ENCODE measurements around the gene SH3RF3.

The SH3RF3 gene

DNA sequence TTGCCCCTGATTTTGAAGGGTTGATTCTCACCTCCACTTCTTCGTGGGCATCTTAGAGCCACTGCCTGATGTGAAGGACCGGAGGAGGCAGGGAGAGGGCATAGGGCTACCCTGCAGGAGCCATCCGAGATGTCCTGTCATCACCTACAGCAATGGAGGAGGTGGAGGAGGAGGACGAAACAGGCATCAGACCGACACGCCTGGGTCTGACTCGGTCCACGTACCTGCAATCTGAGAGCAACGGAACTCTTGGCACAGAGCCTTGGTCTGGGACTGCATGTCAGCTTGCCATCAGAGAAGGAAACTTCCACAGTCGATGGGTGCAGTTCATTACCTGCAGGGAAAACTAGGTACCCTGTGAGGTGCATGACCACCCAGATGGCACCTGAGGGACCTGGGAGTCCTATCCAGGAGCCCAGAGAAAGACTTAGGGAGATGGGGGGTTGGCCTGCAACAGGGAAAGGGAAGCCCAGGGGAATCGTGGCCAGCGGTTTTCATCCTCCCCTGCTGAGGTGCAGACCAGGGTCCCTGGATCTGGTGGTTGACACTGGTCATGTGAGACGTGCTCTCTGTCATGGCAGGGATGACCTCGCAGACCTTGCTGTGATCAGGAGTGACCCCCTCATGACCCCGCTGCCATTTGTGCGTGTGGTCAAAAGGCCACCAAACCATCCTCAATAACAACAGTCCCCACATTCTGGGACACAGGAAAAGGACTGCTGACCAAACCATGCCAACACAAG is 293.9 kb downstream of the SH3RF3 start:
- DNase-seq = no peak

DNA sequence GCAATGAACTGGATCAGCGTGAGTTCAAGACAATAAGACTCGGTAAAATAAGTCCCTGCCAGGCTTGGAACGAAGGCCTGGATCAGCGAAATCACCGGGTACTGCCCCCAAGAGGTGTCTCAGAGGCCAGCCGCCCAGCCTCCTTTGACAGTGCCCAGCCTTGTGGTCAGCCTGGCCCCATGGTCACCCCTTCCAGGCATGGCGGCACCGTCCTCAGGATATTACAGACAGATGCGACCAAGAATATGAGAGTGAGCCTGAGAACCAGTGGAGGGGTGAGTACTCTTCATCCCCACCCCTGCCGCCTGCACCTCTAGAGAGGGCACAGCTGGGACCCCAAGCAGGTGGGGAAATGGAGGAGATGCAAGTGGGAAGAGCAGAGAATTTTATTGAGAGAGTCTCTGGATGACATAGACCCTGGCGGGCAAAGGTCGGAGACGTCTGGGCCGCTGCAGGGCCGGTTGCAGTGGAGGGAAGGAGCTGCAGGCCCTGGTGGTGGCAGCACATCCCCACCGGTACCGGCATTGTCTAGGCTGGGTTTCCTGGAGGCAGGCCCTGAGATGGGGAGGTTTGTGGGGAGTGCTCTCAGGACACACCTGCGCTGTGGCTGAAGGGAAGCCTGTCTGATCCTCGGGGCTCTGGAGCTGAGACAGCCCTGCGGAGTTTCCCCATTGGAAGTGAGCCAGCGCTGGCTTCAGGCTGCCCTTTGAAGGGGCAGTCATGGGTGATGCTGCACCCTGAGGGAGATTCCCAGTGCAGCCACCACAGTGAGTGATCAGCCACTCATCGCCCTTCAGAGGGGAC is 294.8 kb downstream of the SH3RF3 start:
- no peak for DNase-seq

DNA sequence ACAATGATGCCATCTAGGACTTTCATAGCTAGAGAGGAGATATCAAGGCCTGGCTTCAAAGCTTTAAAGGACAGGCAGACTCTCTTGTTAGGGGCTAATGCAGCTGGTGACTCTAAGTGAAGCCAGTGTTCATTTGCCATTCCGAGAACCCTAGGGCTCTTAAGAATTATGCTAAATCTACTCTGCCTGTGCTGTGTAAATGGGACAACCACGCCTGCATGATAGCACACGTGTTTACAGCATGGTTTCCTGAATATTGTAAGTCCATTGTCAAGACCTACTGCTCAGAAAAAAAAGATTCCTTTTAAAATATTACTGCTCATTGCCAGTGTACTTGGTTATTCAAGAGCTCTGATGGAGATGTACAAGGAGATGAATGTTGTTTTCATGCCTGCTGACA is 296.4 kb downstream of the SH3RF3 start:
- no peak for DNase-seq

DNA sequence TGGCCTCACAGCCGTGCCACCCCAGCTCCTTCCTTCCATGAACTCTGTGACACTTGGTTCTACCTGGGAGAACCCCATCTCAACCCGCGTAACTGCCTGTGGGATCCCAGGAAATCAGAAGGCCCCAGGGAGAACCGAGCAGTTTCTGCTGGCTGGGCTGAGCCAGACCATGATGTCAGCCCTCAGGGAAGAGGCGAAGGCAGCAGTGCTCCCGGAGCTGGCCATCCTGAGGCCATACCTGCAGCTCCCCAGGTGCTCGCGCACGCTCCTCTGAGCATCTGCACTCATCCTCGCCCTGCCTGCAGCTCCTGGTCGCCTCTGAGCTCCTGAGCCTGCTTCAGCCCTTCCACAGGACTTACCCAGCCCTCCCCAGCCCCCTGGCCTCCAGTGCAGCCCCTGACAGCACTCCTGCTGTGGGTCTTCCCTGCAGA is 298.7 kb downstream of the SH3RF3 start:
- no peak for DNase-seq

DNA sequence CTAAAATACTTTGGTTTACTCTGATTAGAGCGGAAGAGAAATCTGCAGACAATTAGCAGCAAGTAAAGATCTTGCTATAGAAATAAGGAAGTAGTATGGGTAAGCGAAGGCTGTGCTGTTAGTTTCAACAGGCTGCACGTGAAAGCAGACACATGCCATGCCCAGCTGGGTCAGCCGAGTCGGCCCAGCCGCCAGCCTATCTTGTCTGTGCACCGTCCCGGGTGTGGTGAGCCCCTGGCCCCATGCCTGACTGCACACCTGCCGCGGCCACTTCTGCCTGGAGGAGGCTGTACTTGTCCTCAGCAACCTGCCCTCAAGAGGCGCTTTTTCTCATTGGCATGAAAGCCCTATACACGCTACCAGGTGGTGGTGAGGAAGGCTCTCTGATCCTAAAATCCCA is 299.3 kb downstream of the SH3RF3 start:
- DNase-seq = no peak

DNA sequence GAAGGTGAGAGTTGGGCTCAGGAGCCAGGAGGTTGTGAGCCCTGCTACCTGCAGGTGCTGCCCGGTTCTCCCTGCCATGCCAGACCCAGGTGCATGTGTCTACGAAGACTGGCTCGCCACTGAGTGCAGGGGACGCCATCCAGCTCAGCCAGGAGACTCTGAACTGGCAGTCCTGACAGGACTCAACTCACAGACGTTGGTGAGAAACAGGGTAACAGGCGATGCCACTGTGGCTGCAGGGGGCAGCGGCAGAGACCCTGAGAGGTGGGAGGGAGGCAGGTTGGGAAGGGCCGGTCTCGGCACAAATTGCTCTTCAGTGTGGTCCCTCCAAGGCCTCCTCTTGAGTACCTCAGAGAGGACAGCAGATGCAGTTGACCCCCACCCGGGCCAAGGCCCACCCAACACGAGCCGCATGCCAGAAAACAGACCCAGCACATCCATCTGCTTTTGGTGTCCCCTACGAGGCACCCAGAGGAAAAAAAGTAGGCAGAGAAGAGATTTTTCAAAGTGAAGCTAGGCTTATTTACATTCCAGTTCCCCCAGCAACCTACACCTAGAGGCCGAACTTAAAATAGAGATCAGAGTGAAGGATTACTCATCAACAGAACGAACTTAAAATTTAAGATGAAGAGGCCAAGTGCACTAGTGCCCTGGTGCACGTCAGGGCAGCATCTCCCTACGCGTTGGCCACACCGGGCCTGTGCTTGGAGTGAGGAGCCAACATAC is 300.0 kb downstream of the SH3RF3 start:
- no peak for DNase-seq

DNA sequence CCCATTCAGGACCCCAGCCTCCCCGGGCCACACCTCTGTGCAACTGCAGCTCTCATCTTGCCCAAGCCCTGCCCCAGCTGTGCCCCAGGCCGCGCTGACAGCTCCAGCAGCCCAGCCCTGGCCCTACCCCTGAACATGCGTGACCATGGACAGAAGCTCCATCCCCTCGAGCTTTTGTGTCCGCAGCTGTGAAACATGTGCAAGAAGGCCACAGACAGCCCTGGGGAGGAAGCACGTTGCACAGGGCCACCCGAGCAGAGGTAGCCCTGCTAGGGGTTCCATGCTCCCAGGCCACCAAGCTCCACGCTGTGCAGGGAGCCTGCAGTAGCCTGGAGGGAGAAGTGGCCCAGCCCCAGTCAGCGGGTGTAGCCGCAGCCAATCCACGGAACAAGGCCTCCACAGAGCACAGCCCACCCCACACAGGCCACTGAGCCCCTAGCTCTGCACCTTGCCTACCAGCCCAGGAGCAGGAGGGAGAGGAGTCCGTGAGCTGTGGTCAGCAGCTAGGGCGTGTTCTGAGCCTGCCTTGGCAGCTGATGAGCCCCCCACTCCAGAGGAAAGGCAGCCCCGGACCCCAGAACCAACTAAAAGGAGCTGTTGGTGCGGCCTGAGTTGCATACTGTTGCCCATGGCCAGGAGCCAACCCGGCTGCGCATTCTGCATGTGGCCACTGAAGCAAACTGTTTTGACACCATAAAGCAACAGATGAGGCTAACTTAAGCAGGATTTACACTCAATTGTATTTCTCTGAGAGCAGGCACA is 300.7 kb downstream of the SH3RF3 start:
- no peak for DNase-seq

DNA sequence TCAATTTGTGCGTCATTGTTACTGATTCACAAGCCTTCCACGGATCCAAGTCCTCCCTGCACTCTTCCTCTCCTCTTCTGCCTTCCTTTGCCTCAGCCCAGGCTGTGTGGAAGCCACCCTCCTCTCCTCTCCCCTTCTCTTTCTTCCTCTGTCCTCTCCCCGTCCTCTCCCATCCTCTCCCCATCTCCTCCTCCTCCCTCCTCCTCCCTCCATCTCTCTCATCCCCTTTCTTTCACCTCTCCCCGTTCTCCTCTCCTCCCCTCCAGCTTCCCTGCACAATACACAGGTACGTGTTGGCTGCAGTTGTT is 301.3 kb downstream of the SH3RF3 start:
- DNase-seq = no peak

DNA sequence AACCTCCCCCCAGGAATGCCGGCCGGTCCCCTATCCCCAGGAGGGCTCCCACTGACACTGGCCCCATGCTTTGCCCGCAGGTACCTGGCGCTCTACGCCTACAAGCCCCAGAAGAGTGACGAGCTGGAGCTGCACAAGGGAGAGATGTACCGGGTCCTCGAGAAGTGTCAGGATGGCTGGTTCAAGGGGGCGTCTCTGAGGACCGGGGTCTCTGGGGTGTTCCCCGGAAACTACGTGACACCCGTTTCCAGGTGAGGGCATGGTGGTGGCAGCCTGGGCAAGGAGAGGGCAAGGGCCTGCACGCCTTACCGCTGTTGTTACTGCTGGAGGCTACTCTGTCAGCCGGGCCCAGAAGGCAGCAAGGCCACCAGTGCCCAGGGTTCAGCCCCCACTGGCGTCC is 303.4 kb downstream of the SH3RF3 start:
- no peak for DNase-seq

DNA sequence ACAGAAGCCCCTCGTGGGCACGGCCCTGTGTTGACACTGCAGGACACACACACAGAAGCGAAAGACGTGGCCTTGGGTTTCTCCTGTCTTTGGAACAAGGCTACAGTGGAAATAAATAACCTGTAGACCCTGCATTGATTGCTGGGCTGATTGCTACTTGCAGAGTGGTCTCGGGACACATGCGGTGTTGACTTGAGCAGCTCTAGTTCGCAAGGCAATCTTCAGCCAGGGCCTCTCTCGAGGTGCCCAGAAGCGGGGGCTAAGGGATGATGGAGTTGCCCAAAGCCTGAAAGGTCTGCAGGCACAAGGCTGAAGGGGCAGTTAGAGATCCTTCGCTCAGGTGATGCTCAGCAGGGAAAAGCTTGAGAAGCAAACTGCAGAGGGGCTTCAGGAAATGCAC is 304.5 kb downstream of the SH3RF3 start:
- no peak for DNase-seq

DNA sequence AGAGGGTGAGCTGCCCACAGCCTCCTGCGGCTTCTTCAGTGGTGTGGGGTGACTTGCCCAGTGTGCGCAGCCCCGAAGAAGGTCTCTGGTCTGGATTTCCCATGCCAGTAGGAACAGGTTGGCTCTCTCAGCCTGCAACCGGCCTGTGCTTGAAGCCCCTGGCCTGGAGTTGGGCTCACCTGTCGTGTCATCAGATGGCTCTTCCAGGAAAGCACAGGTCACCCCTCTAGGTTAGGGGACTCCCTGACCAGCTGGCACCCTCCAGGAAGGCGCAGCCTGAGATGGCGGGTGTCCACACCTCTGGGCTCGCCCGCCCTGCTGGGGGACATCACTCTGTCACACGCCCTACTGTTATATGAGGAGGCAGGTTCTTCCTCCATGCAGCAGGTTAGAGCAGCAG is 304.9 kb downstream of the SH3RF3 start:
- DNase-seq = no peak

DNA sequence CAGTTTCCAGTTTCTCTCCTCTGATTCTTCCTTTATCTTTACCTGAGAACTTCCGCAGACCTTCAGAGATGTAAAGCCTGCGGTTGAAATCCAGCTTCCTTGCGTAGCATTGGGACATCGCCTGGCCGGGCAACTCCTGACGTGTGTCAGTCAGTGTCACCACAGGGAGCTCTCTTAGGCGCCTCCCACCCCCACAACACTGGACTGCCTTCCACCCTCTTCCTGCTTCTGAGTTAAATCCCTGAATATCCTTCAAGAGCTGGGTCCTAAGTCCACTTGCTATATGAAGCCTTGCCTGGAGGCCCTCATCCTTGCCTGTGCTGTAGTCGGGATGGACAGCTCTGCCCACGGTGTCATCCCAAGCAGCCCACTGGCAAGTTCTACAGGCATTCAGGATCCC is 305.3 kb downstream of the SH3RF3 start:
- no peak for DNase-seq

DNA sequence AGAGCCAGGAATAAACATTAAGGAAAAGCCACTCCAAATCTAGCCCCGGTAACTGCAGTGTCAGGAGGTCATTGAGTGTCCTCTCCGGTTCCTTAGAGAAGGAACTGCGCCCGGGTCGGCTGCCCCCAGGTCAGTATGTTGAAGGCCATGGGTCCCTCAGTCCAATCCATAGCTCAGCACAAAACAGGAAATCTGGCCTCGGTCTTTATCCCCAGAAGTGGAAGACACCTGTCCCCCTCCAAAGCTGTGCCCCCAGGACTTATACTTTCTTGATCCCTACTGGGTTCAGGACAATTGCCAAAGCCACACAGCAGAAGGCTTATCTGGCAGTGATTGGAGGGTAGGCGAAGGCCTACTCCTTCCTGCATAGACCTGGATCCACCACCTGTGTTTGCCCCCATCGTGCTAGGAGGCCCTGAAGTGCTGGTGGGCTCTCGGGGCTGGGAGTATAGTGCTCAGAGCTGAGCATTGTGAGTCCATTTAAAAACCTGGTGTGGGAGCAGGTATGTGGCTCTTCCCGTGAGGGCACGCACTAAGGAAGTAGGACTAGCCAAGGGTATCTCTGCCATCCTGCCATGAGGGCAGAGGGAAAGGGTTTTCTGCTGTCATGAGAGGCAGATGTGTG is 306.2 kb downstream of the SH3RF3 start:
- no peak for DNase-seq

DNA sequence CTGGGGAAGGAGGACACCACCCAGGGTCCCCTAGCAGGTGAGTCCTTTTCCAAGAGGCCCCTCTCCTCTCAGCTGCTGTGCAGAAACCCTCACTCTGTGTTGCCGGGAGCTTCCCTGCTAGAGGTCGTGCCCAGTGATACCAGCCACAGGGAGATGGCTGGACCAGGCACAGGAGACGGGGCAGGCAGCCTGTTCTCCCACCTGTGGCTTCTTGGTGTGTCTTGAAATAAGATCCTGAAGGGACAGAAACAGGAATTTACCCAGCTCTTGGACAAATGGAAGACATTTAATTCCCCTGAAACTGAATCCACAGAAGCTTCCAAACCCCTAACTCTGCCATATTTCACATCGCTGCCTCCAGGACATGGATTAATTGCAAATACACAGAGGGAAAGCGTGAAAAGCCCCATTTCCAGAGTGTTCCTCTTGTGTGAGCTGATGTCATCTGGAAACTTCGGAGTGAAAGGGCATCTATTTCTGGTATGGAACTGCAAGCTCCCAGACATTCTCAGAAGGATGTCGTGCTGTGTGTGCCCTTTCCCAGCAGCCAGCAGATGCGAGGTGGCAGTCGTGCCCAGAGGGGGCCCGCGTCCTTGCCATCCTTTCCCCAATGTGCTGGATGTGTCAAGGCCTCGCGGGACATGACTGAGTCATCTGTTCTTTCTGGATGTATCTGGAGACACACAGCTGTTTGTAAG is 307.0 kb downstream of the SH3RF3 start:
- DNase-seq = no peak

DNA sequence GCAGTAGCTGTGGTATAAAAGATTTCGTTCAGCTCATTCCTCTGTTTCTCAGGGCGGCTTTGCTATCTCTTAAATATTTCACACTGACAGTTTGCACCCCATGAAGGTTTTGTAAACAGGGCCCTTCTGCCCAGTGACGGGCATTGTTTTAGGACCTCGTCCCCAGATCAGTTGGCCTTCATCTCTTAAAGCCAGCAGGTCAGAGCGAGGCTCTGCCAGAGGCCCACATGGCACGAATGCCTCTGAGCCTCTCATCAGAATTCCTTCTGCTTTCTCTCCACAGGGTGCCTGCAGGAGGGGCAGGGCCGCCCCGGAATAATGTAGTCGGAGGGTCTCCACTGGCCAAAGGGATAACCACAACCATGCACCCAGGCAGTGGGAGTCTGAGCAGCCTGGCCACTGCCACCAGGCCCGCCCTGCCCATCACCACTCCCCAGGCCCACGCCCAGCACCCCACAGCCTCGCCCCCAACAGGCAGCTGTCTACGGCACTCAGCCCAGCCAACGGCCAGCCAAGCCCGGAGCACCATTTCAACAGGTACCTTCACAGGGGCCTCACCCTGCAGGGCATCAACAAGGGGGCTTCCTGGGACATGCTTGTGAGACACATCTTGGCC is 307.7 kb downstream of the SH3RF3 start:
- no peak for DNase-seq

DNA sequence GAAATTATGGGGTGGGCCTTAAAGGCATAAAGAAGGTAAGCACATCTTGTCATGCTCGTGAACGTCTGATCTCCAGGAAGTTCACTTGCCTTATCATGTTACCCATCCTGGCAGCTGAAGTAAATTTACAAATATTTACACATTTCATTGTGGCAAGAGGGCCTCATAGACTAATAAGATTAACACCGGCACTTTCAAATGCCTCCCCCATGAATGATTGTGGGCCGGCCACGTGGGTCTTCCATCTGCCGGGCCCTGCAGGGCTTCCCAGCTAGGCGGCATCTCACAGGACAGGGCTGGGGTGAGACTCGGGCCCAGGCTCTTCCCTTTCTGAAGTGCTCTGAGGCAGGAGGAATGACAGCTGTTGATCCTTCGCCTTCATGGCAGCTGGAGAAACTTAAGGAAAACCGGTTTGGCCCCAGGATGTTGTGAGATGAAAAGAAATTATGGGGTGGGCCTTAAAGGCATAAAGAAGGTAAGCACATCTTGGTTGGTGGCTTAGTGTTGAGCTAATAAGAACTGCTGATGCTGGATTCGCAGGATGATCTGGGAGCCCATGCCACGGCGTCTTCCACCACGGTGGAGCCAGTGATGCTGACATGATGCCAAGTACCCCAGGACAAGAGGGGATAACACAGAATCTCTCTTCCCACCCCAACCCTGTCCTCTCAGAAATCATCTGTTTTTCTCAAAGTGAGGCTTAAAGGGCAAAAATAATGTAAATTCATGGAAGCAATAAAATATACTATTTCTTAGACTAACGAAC is 308.5 kb downstream of the SH3RF3 start:
- no peak for DNase-seq

DNA sequence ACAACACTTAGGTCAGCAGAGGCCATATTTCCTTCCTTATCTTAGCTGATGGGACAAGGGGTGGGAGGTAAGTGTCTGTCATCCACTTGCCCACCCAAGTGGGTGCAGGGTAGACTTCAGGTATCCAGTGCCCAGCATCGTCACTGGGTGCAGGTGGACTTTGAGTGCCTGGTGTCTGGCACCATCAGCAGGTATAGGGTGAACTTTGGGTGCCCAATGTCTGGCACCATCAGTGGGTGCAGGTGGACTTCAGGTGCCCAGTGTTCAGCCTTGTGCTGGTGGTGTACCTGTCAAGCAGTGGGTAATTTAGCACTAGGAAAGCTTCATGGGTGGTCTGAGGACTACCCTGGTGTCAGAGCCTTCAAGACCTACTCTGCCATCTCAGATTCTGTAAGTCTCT is 309.1 kb downstream of the SH3RF3 start:
- no peak for DNase-seq

DNA sequence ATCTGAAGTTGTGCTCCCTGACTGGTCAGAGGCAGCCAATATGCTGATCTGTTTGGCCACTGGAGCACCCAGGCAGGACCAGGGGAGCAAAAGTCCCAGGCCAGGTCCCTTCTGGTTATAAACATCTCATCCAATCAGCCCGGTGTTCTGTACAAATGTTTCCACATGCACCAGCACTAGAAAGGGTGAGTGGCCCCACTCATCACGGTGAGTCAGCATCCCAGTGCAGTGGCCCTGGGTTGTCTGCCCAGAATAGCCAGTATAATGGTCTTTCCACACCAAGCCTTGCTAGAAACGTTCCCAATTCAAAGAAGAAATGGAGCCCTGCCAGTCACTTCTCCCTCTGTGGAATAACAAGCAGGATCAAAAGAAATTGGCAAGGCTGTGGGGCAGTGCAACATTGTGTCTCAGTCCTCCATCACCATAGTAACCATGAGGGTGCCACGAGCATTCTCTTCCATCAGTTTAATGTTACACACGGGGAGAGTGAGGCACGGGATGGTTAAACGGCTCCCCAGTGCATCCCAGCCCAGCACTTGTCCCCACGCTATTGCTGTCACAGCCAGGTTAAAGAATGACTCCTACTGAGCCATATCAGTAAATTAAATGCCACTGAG is 309.9 kb downstream of the SH3RF3 start:
- no peak for DNase-seq

DNA sequence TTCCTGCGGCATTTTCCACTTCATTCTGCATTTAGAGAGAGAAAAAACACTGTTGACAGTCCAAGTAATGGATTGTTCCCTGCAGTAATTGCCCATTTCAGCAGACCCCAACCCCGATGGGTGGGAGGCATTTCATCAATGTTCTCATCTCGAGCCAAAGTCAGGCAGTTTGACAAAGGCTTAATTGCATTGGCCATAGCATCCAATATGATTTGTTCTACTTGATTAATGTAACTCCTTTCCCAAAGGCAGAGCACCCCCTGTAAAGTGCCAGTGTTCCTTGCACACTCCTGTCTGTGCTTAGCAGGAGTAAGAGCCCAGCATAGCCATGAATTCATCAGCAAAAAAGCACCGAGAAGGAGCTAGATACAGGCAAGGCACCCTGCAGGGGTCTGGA is 310.4 kb downstream of the SH3RF3 start:
- no peak for DNase-seq

DNA sequence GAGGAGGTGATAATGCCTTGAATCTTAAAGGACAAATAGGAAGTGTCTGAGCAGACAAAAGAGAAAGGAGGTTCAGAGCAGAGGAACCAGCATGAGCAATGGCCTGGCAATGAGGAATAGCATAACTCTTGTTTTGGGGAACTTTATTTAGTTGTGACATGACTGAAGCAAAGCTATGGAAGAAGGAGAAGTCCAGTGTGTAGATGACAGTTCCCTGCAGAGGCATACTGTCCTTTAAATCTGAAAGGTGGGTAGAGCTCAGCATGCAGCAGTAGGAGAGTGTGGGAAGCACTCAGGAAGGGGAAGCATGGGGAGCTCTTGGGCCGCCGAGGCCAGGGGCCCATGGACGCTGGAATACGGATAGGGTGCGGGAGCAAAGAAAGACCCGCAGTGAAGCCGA is 311.0 kb downstream of the SH3RF3 start:
- DNase-seq = no peak

Data from amniotic stem cell (primary cell).